Activated naive CD4-positive, alpha-beta T cell treated with Interleukin-2 at 50 U/mL for 16 hours (primary cell): ENCODE results near the gene P2RY6.

Experiments
- DNase-seq: peaks from one replicate; pipeline ENCODE4 v3.0.0-alpha.2; 2020

P2RY6 gene

GRCh38 chr11:73340164-73340563 lies 68.0 kb downstream of the P2RY6 start:
- DNase-seq: no peak

GRCh38 chr11:73342633-73343032 lies 70.5 kb downstream of the P2RY6 start:
- DNase-seq: no peak

- DNase-seq: no peak
These were observed 71.1 kb downstream of the P2RY6 start for GRCh38 chr11:73343076-73343873.

- no peak for DNase-seq
These were observed 72.1 kb downstream of the P2RY6 start for GRCh38 chr11:73344191-73344607.

GRCh38 chr11:73345481-73346160 lies 73.5 kb downstream of the P2RY6 start:
- DNase-seq: no peak

GRCh38 chr11:73346186-73346935 lies 74.2 kb downstream of the P2RY6 start:
- no peak for DNase-seq

GRCh38 chr11:73347067-73347466 lies 74.9 kb downstream of the P2RY6 start:
- no peak for DNase-seq
